GM19452 (cell line): ENCODE data around the gene ATAD2B.

Experiments used
- ATAC-seq: cut with Tn5 transposase; IDR thresholded peaks from one replicate; pipeline ENCODE4 v1.9.1; 2021; ENCODE audit not compliant: unreplicated experiment

The ATAD2B gene

GRCh38 chr2:23838581-23838980, 88.3 kb downstream of the ATAD2B start:
- no peak for ATAC-seq

GRCh38 chr2:23837871-23838270, 89.1 kb downstream of the ATAD2B start:
- ATAC-seq: no peak

GRCh38 chr2:23836971-23837565, 89.9 kb downstream of the ATAD2B start:
- no peak for ATAC-seq

- ATAC-seq: no peak
These were observed 90.4 kb downstream of the ATAD2B start for GRCh38 chr2:23836505-23836904.

- no peak for ATAC-seq
These were observed 90.9 kb downstream of the ATAD2B start for GRCh38 chr2:23835988-23836387.

- ATAC-seq: no peak
These were observed 91.5 kb downstream of the ATAD2B start for GRCh38 chr2:23835423-23835822.

GRCh38 chr2:23828986-23829385, 97.9 kb downstream of the ATAD2B start:
- ATAC-seq: no peak

GRCh38 chr2:23828256-23828980, 98.5 kb downstream of the ATAD2B start:
- no peak for ATAC-seq

GRCh38 chr2:23827287-23827686, 99.6 kb downstream of the ATAD2B start:
- no peak for ATAC-seq

GRCh38 chr2:23826771-23827170, 100.2 kb downstream of the ATAD2B start:
- no peak for ATAC-seq

GRCh38 chr2:23826040-23826439, 100.9 kb downstream of the ATAD2B start:
- ATAC-seq: no peak

- no peak for ATAC-seq
These were observed 102.1 kb downstream of the ATAD2B start for GRCh38 chr2:23824777-23825212.

GRCh38 chr2:23823863-23824262, 103.1 kb downstream of the ATAD2B start:
- ATAC-seq: no peak

- no peak for ATAC-seq
These were observed 112.0 kb downstream of the ATAD2B start for GRCh38 chr2:23814963-23815362.

GRCh38 chr2:23813438-23813837, 113.5 kb downstream of the ATAD2B start:
- ATAC-seq: no peak

- no peak for ATAC-seq
These were observed 117.8 kb downstream of the ATAD2B start for GRCh38 chr2:23809150-23809549.

- no peak for ATAC-seq
These were observed 120.2 kb downstream of the ATAD2B start for GRCh38 chr2:23806665-23807249.

- ATAC-seq: no peak
These were observed 120.7 kb downstream of the ATAD2B start for GRCh38 chr2:23806201-23806600.

- no peak for ATAC-seq
These were observed 122.9 kb downstream of the ATAD2B start for GRCh38 chr2:23803965-23804542.

GRCh38 chr2:23803264-23803964, 123.5 kb downstream of the ATAD2B start:
- ATAC-seq: no peak

- ATAC-seq: no peak
These were observed 125.5 kb downstream of the ATAD2B start for GRCh38 chr2:23801396-23801795.
